ENCODE data around the gene GALNT17.

- TF ChIP-seq POLR2AphosphoS5 (IDR thresholded peaks at IDR 0.05; ENCODE audit: low read depth, low read length) (no peak), POLR2A (IDR thresholded peaks at IDR 0.05; ENCODE audit: low read depth, low read length) (no peak)
Observed at GRCh38 chr7:71261066-71261465, 129.1 kb downstream of the GALNT17 start.

Measured in GM12892 (cell line).